ENCODE data around the gene USH2A. TPM values are rescaled to one million over a fixed set of nuclear protein-coding genes. Genes with fewer than 3 reads are reported as not detected.
A peak's percentile ranks its signal among the peaks of the same experiment; 100 is the strongest.

The USH2A gene
- total RNA-seq, 1 donor, result under 0.01 TPM

DNA sequence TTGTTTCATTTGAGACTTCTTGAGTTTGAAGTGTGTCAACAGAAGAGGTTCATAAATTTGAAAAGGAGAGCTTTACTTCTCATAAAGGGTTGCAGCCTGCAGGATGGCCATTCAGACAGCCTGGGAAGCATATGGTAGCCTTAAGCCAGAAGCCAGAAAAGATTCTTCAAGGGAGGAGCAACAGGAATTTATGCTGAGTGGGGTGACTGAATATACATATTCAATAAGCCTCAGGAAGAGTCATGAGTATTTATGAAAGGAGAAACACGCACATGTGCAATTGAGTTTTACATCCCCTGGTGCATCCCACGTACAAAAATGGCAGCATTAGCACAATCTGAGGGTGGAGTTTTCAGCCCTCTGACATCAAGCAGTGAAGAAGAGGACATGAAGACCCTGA is 565.9 kb downstream of the USH2A start:
- H3K4me3 ChIP-seq (ENCODE audit: low read depth, low read length), result no peak overlapping the region
- TF ChIP-seq, protein P1, sequence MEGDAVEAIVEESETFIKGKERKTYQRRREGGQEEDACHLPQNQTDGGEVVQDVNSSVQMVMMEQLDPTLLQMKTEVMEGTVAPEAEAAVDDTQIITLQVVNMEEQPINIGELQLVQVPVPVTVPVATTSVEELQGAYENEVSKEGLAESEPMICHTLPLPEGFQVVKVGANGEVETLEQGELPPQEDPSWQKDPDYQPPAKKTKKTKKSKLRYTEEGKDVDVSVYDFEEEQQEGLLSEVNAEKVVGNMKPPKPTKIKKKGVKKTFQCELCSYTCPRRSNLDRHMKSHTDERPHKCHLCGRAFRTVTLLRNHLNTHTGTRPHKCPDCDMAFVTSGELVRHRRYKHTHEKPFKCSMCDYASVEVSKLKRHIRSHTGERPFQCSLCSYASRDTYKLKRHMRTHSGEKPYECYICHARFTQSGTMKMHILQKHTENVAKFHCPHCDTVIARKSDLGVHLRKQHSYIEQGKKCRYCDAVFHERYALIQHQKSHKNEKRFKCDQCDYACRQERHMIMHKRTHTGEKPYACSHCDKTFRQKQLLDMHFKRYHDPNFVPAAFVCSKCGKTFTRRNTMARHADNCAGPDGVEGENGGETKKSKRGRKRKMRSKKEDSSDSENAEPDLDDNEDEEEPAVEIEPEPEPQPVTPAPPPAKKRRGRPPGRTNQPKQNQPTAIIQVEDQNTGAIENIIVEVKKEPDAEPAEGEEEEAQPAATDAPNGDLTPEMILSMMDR (IDR thresholded peaks at IDR 0.05; ENCODE audit: insufficient read depth, low read depth, low read length), result no peak
- no peak for DNase-seq (ENCODE audit: low read depth)

- TF ChIP-seq, protein P1 (IDR thresholded peaks at IDR 0.05; ENCODE audit: insufficient read depth, low read depth, low read length), result no peak
- no peak overlapping the region for H3K4me3 ChIP-seq (ENCODE audit: low read depth, low read length)
- peak; percentile 49 for DNase-seq (ENCODE audit: low read depth)
Measured at GRCh38 chr1:215845234-215845891, 577.9 kb downstream of the USH2A start.

DNA sequence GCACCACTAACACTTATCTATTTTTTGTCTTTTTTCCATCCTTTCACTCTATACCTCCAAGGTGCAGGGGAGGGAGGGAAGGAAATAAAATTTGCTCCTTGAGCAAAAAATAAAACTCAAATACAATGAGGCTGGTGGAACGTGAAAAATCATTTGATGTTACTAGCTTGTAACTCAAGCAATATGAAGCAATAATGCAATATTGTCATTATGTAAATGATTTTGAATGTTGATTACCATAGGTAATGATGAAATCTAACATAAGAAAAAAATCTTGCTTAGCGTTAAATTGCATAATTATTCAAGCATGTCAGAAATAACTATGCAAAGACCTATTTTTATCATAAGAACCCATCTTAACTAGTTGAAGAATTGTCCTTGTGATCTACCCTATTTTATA is 578.5 kb downstream of the USH2A start:
- no peak overlapping the region for H3K4me3 ChIP-seq (ENCODE audit: low read depth, low read length)
- no peak for DNase-seq (ENCODE audit: low read depth)
- TF ChIP-seq, protein P1 (IDR thresholded peaks at IDR 0.05; ENCODE audit: insufficient read depth, low read depth, low read length), result no peak

- no peak for DNase-seq (ENCODE audit: low read depth)
- TF ChIP-seq, protein P1 (IDR thresholded peaks at IDR 0.05; ENCODE audit: insufficient read depth, low read depth, low read length), result no peak
- no peak overlapping the region for H3K4me3 ChIP-seq (ENCODE audit: low read depth, low read length)
Measured at GRCh38 chr1:215844266-215844665, 579.0 kb downstream of the USH2A start.

GRCh38 chr1:215842905-215843304 is 580.3 kb downstream of the USH2A start:
- TF ChIP-seq, protein P1 (IDR thresholded peaks at IDR 0.05; ENCODE audit: insufficient read depth, low read depth, low read length), result no peak

DNA sequence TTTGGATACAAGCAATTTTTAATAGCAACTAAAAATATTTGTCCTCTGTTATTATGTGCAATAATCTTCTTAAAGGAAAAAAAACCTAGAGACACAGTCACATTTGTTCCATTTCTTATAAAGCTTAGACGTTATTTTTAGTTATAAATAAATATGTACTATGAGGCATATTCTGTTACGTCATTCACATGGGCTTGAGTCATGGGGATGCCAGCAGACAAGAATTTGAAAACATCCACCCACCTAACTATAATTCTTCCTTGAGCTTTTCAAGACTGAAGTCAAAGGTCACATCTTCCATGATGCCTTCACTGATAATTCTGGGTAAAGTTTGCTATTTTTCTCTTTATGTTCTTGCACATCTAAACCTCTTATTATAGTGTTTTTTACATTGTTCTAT is 587.3 kb downstream of the USH2A start:
- TF ChIP-seq, protein P1 (IDR thresholded peaks at IDR 0.05; ENCODE audit: insufficient read depth, low read depth, low read length), result no peak
- peak; percentile 53 for DNase-seq (ENCODE audit: low read depth)
- no peak overlapping the region for H3K4me3 ChIP-seq (ENCODE audit: low read depth, low read length)

More at GRCh38 chr1:215842905-215843304, 580.3 kb downstream of the USH2A start:
- no peak for DNase-seq (ENCODE audit: low read depth)
- no peak overlapping the region for H3K4me3 ChIP-seq (ENCODE audit: low read depth, low read length)
